ENCODE data around the gene CLCN6.

CLCN6 gene

GRCh38 chr1:11880911-11881748, 75.1 kb downstream of the CLCN6 start:
- no peak for DNase-seq

- no peak for DNase-seq
Observed at GRCh38 chr1:11881749-11882441, 75.9 kb downstream of the CLCN6 start.

GRCh38 chr1:11882814-11883538, 77.0 kb downstream of the CLCN6 start:
- peak; percentile 0 for DNase-seq

GRCh38 chr1:11885916-11886315, 79.9 kb downstream of the CLCN6 start:
- no peak for DNase-seq

GRCh38 chr1:11886986-11887665, 81.1 kb downstream of the CLCN6 start:
- no peak for DNase-seq

- DNase-seq, result no peak
Observed at GRCh38 chr1:11887666-11888007, 81.6 kb downstream of the CLCN6 start.

- DNase-seq, result no peak
Observed at GRCh38 chr1:11888206-11888876, 82.3 kb downstream of the CLCN6 start.

GRCh38 chr1:11888877-11889208, 82.9 kb downstream of the CLCN6 start:
- DNase-seq, result no peak

- DNase-seq, result no peak
Observed at GRCh38 chr1:11891433-11892186, 85.6 kb downstream of the CLCN6 start.
